A549 (cell line): Measurements from ENCODE around the gene COG5. TPM values are rescaled to one million over a fixed set of nuclear protein-coding genes. Genes with fewer than 3 reads are reported as not detected.

Experiments used
- ATAC-seq, 2 experiments: fragments of 200-7000 bp in 1 of 2; fragments of >200 bp in 1 of 2; cut with Nextera tagmentation in 1 of 2; cut with Tn5 transposase in 1 of 2; 3 replicates each; pipeline versions ENCODE4 v1.8.0 to v1.9.1; 2018 to 2020; ENCODE audit warnings: mild to moderate bottlenecking in 1 of 2, moderate library complexity in 1 of 2
- CTCF ChIA-PET: fragments of 300-600 bp; sonication (Branson Sonifier 250); formaldehyde crosslinking; extraction: SDS; loops from one replicate; lab custom pipeline; 2021; ENCODE audit warnings: antibody characterized with exemption, inconsistent platforms; lab: Yijun Ruan, JAX
- POLR2A ChIA-PET: fragments of 350-600 bp; formaldehyde crosslinking; extraction: SDS; loops from one replicate; lab custom pipeline; 2021; ENCODE audit warnings: antibody characterized with exemption, inconsistent platforms; lab: Yijun Ruan, JAX
- DNase-seq, 2 experiments: peaks; one replicate each; pipeline versions ENCODE4 v3.0.0 to v3.0.0-alpha.2; 2011 to 2016; ENCODE audit warnings: low read depth in 1 of 2, low spot score in 1 of 2
- FAIRE-seq: peaks from 2 replicates; lab custom pipeline; 2011; peaks lifted over from hg19 to GRCh38; lab: Jason Lieb, UNC
- H3K27ac ChIP-seq, 2 experiments: fragments of >200 bp; sonication (Bioruptor Twin); formaldehyde crosslinking; 3 replicates each; pipeline ENCODE4 v1.5.1; 2016 to 2017
- H3K4me1 ChIP-seq: fragments of >200 bp; sonication (Bioruptor Twin); formaldehyde crosslinking; 3 replicates; pipeline ENCODE4 v1.6.1; 2016
- H3K4me2 ChIP-seq: fragments of >200 bp; sonication (Bioruptor Twin); formaldehyde crosslinking; 3 replicates; pipeline ENCODE4 v1.6.1; 2016
- H3K4me3 ChIP-seq: fragments of >200 bp; sonication (Bioruptor Twin); formaldehyde crosslinking; 3 replicates; pipeline ENCODE4 v1.5.1; 2016
- H3K9me3 ChIP-seq: fragments of >200 bp; sonication (Bioruptor Twin); formaldehyde crosslinking; 3 replicates; pipeline ENCODE4 v1.6.1; 2016
- ATOH8 ChIP-seq: fragments of 250-450 bp; sonication (Bioruptor Pico); IDR thresholded peaks from 2 replicates; pipeline ENCODE4 v1.5.0; 2020; ENCODE audit warnings: low read depth, mild to moderate bottlenecking, moderate library complexity
- CBX2 ChIP-seq: fragments of 200-600 bp; sonication (generic); IDR thresholded peaks from 2 replicates; pipeline ENCODE4 v1.6.1; 2016; ENCODE audit warnings: low read depth, mild to moderate bottlenecking, borderline replicate concordance
- CBX8 ChIP-seq: fragments of 200-600 bp; sonication (generic); IDR thresholded peaks from 2 replicates; pipeline ENCODE4 v1.6.1; 2016
- CHD2 ChIP-seq: fragments of 150-350 bp; IDR thresholded peaks from 2 replicates; pipeline ENCODE4 v1.6.1; 2014; ENCODE audit warnings: low read length; ENCODE audit not compliant: partially characterized antibody
- CTCF ChIP-seq: fragments of >200 bp; sonication (Bioruptor Twin); formaldehyde crosslinking; IDR thresholded peaks from 3 replicates; pipeline ENCODE4 v1.5.1; 2016
- EHF ChIP-seq: fragments of 250-450 bp; sonication (Bioruptor Pico); IDR thresholded peaks from 2 replicates; pipeline ENCODE4 v1.5.0; 2020; ENCODE audit warnings: mild to moderate bottlenecking
- EHMT2 ChIP-seq: fragments of 200-600 bp; sonication (generic); IDR thresholded peaks from 2 replicates; pipeline ENCODE4 v1.6.1; 2016; ENCODE audit warnings: antibody characterized with exemption, low read depth, mild to moderate bottlenecking, moderate library complexity
- ELK1 ChIP-seq: fragments of 150-350 bp; IDR thresholded peaks from 2 replicates; pipeline ENCODE4 v1.6.1; 2014; ENCODE audit warnings: low read depth, mild to moderate bottlenecking, low read length
- FOXS1 ChIP-seq: fragments of 250-450 bp; sonication (Bioruptor Pico); IDR thresholded peaks from 2 replicates; pipeline ENCODE4 v1.5.0; 2020; ENCODE audit warnings: mild to moderate bottlenecking, moderate library complexity
- GATA3 ChIP-seq: IDR thresholded peaks from 2 replicates; pipeline ENCODE4 v1.6.1; 2012; ENCODE audit warnings: borderline replicate concordance
- HMGXB4 ChIP-seq: fragments of 250-450 bp; sonication (Bioruptor Pico); IDR thresholded peaks from 2 replicates; pipeline ENCODE4 v1.5.0; 2021; ENCODE audit warnings: mild to moderate bottlenecking, moderate library complexity, borderline replicate concordance
- HOXB13 ChIP-seq: fragments of 250-450 bp; sonication (Bioruptor Pico); IDR thresholded peaks from 2 replicates; pipeline ENCODE4 v1.5.0; 2020; ENCODE audit warnings: low read depth, mild to moderate bottlenecking, moderate library complexity
- KDM5A ChIP-seq: fragments of 200-600 bp; sonication (generic); IDR thresholded peaks from 2 replicates; pipeline ENCODE4 v1.6.1; 2016; ENCODE audit warnings: antibody characterized with exemption, mild to moderate bottlenecking
- MYC ChIP-seq: IDR thresholded peaks from 2 replicates; pipeline ENCODE4 v1.6.1; 2012; ENCODE audit warnings: mild to moderate bottlenecking, inconsistent platforms, low read length, improper control_type of control experiment, borderline replicate concordance
- NPAS2 ChIP-seq: fragments of 250-450 bp; sonication (Bioruptor Pico); IDR thresholded peaks from 2 replicates; pipeline ENCODE4 v1.8.0; 2022; ENCODE audit warnings: mild to moderate bottlenecking, moderate library complexity, borderline replicate concordance
- NR3C1 ChIP-seq: fragments of >200 bp; sonication (Bioruptor Twin); formaldehyde crosslinking; IDR thresholded peaks from 3 replicates; pipeline ENCODE4 v1.6.1; 2017
- PBX3 ChIP-seq: IDR thresholded peaks from 2 replicates; pipeline ENCODE4 v1.6.1; 2012
- RNF2 ChIP-seq: fragments of 200-600 bp; sonication (generic); IDR thresholded peaks from 2 replicates; pipeline ENCODE4 v1.6.1; 2016; ENCODE audit warnings: low read depth, mild to moderate bottlenecking, antibody characterized with exemption, moderate library complexity, borderline replicate concordance
- TFCP2L1 ChIP-seq: fragments of 250-450 bp; sonication (Bioruptor Pico); IDR thresholded peaks from 2 replicates; pipeline ENCODE4 v1.5.0; 2021; ENCODE audit warnings: mild to moderate bottlenecking
- ZNF302 ChIP-seq: fragments of 250-450 bp; sonication (Bioruptor Pico); IDR thresholded peaks from 2 replicates; pipeline ENCODE4 v1.9.0; 2021; ENCODE audit warnings: inconsistent platforms, mild to moderate bottlenecking, moderate library complexity
- ZSCAN20 ChIP-seq: fragments of 250-450 bp; sonication (Bioruptor Pico); IDR thresholded peaks from 2 replicates; pipeline ENCODE4 v1.8.0; 2022; ENCODE audit warnings: mild to moderate bottlenecking, moderate library complexity
- WGBS: methylation state at CpG from one replicate; pipeline ENCODE4 v1.1.6; 2017; ENCODE audit errors: missing lambda C conversion rate; 5-methylcytosine and 5-hydroxymethylcytosine counted together
- polyA plus RNA-seq, 4 experiments: library from polyadenylated mRNA; depleted of rRNA in 3 of 4; stranded (reverse); fragments of >200 nt; fragmentation: RNase III in 1 of 4; extraction: RNeasy Plus Mini Kit Qiagen cat#74134 plus additional on column Dnase treatment in 1 of 4; gene quantifications; 2 replicates in 3 of 4; 3 replicates in 1 of 4; pipeline ENCODE4 v1.2.3, GENCODE V29; 2011 to 2017

The COG5 gene
- polyA plus RNA-seq, 2 of the 4 experiments (the other 2 are of a cell fraction), result 22.5 to 44.0 TPM

GRCh38 chr7:107258737-107259136, 305.0 kb downstream of the COG5 start:
- Histone ChIP-seq H3K4me2 (no peak overlapping the region), H3K4me3 (no peak overlapping the region), H3K4me1 (no peaks in the 10 kb centered on the region), H3K9me3 (no peaks in the 10 kb centered on the region), H3K27ac (no peak overlapping the region)
- DNase-seq (no peak), ATAC-seq (no peak), FAIRE-seq (no peak)
- CTCF ChIA-PET, result interaction anchor here (1.2 kb wide), 1 partner anchor 32 kb away, joined by 3 read pairs; no protein-coding TSS in a partner anchor
- no peak for TF ChIP-seq TFCP2L1 (CRISPR knock-in tag)
- no peak for TF ChIP-seq CBX8
- no peak for TF ChIP-seq NR3C1
- TF ChIP-seq ATOH8 (CRISPR knock-in tag), result no peak
- no peak for TF ChIP-seq NPAS2 (CRISPR knock-in tag)
- 90% methylated on average over 5 of the region's 5 CpGs for WGBS
- POLR2A ChIA-PET, result no interaction called here

GRCh38 chr7:107255602-107256001, 308.1 kb downstream of the COG5 start:
- ATAC-seq (no peak), FAIRE-seq (no peak), DNase-seq (no peak)
- H3K4me2 ChIP-seq, result no peak overlapping the region
- POLR2A ChIA-PET, result no interaction called here
- no peak overlapping the region for H3K4me3 ChIP-seq
- 90% methylated on average over 4 of the region's 4 CpGs for WGBS
- H3K9me3 ChIP-seq, result no peaks in the 10 kb centered on the region
- CTCF ChIA-PET, result interaction anchor here (0.8 kb wide), 1 partner anchor 10 kb away, joined by 4 read pairs; no protein-coding TSS in a partner anchor
- TF ChIP-seq CBX2 (no peak), PBX3 (no peak), RNF2 (no peak), EHF (CRISPR knock-in tag) (no peak)
- H3K27ac ChIP-seq, result no peak overlapping the region
- H3K4me1 ChIP-seq, result no peaks in the 10 kb centered on the region

- ATAC-seq (no peak), DNase-seq (no peak), FAIRE-seq (no peak)
- CTCF ChIA-PET, result no interaction called here
- Histone ChIP-seq H3K4me1 (no peaks in the 10 kb centered on the region), H3K4me3 (no peak overlapping the region), H3K27ac (no peak overlapping the region), H3K9me3 (no peaks in the 10 kb centered on the region), H3K4me2 (no peak overlapping the region)
- 97% methylated on average over 5 of the region's 5 CpGs for WGBS
- no peak for TF ChIP-seq HOXB13
- TF ChIP-seq HMGXB4 (CRISPR knock-in tag), result no peak
- TF ChIP-seq CHD2, result no peak
- no peak for TF ChIP-seq CBX2
- TF ChIP-seq FOXS1 (CRISPR knock-in tag), result no peak
- no peak for TF ChIP-seq GATA3
- TF ChIP-seq MYC, result no peak
- no peak for TF ChIP-seq EHMT2
- no peak for TF ChIP-seq CTCF
- TF ChIP-seq ZSCAN20 (CRISPR knock-in tag), result no peak
- TF ChIP-seq ELK1, result no peak
- no peak for TF ChIP-seq NR3C1
- no peak for TF ChIP-seq KDM5A
- TF ChIP-seq ZNF302, result no peak
- TF ChIP-seq TFCP2L1 (CRISPR knock-in tag), result no peak
- POLR2A ChIA-PET, result no interaction called here
Observed at GRCh38 chr7:107254398-107254985, 309.2 kb downstream of the COG5 start.
